Keratinocyte (primary cell): ENCODE results near the gene SCFD2. TPM values are rescaled to one million over a fixed set of nuclear protein-coding genes. Genes with fewer than 3 reads are reported as not detected.

ENCODE experiments used
- DNase-seq: peaks from one replicate; pipeline ENCODE4 v3.0.0-alpha.2; 2011; ENCODE audit warnings: low read depth, missing footprints, low spot score
- FAIRE-seq: peaks from 2 replicates; lab custom pipeline; 2011; peaks lifted over from hg19 to GRCh38; lab: Jason Lieb, UNC
- H2AFZ ChIP-seq: 2 replicates; pipeline ENCODE4 v1.6.0; 2012; ENCODE audit warnings: low read length, control low read depth, inconsistent platforms; ENCODE audit not compliant: control insufficient read depth
- H3K27ac ChIP-seq: 2 replicates; pipeline ENCODE4 v1.5.1; 2011; ENCODE audit warnings: low read length; ENCODE audit not compliant: control insufficient read depth, insufficient read depth
- H3K27me3 ChIP-seq: 3 replicates; pipeline ENCODE4 v1.6.0; 2011; ENCODE audit warnings: low read length; ENCODE audit not compliant: control insufficient read depth, insufficient read depth; ENCODE audit errors: extremely low read depth
- H3K36me3 ChIP-seq, 2 experiments: 2 replicates in 1 of 2; 3 replicates in 1 of 2; pipeline ENCODE4 v1.5.1; 2011; ENCODE audit warnings: low read length in 2 of 2, mild to moderate bottlenecking in 1 of 2; ENCODE audit not compliant: control insufficient read depth in 2 of 2, insufficient read depth in 2 of 2; ENCODE audit errors: extremely low read depth in 1 of 2
- H3K4me1 ChIP-seq: 3 replicates; pipeline ENCODE4 v1.5.1; 2011; ENCODE audit warnings: low read length; ENCODE audit not compliant: control insufficient read depth, insufficient read depth; ENCODE audit errors: extremely low read depth
- H3K4me2 ChIP-seq: 3 replicates; pipeline ENCODE4 v1.6.0; 2011; ENCODE audit warnings: low read depth, low read length; ENCODE audit not compliant: control insufficient read depth, insufficient read depth; ENCODE audit errors: extremely low read depth
- H3K4me3 ChIP-seq, 3 experiments: fragments of 200-600 bp in 1 of 3; sonication (generic) in 1 of 3; 2 replicates in 2 of 3; 3 replicates in 1 of 3; pipeline ENCODE4 v1.5.1; 2011 to 2016; ENCODE audit warnings: low read length in 3 of 3, mild to moderate bottlenecking in 3 of 3, control low read depth in 2 of 3, inconsistent platforms in 1 of 3, low read depth in 1 of 3, mixed read lengths in 1 of 3, mixed run types in 1 of 3, moderate library complexity in 1 of 3; ENCODE audit not compliant: control insufficient read depth in 2 of 3, insufficient read depth in 2 of 3; ENCODE audit errors: extremely low read depth in 1 of 3
- H3K79me2 ChIP-seq: 2 replicates; pipeline ENCODE4 v1.6.0; 2012; ENCODE audit warnings: low read length; ENCODE audit not compliant: control insufficient read depth, insufficient read depth
- H3K9ac ChIP-seq: 3 replicates; pipeline ENCODE4 v1.6.0; 2011; ENCODE audit warnings: low read length; ENCODE audit not compliant: control insufficient read depth, insufficient read depth; ENCODE audit errors: extremely low read depth
- H3K9me1 ChIP-seq: 3 replicates; pipeline ENCODE4 v1.6.0; 2011; ENCODE audit warnings: low read length; ENCODE audit not compliant: control insufficient read depth, insufficient read depth; ENCODE audit errors: extremely low read depth
- H3K9me3 ChIP-seq: 2 replicates; pipeline ENCODE4 v1.5.1; 2012; ENCODE audit warnings: low read depth, low read length; ENCODE audit not compliant: control insufficient read depth
- H4K20me1 ChIP-seq: 3 replicates; pipeline ENCODE4 v1.6.0; 2011; ENCODE audit warnings: low read length; ENCODE audit not compliant: control insufficient read depth, insufficient read depth; ENCODE audit errors: extremely low read depth
- CTCF ChIP-seq, 3 experiments: IDR thresholded peaks in 1 of 3; conservative IDR thresholded peaks in 1 of 3; optimal IDR thresholded peaks in 1 of 3; 2 replicates in 2 of 3; 3 replicates in 1 of 3; pipeline versions ENCODE3 to v1.5.1; 2011; ENCODE audit warnings: low read length in 3 of 3, mild to moderate bottlenecking in 3 of 3, moderate library complexity in 2 of 3, control low read depth in 1 of 3, inconsistent platforms in 1 of 3; ENCODE audit not compliant: insufficient read depth in 2 of 3; ENCODE audit errors: extremely low read depth in 1 of 3
- EZH2 ChIP-seq: IDR thresholded peaks from one replicate; pipeline ENCODE4 v1.6.1; 2012; ENCODE audit warnings: inconsistent platforms, mild to moderate bottlenecking, low read length, moderate library complexity
- dilution Hi-C: fragments of 300-500 bp; cut with MboI; formaldehyde crosslinking; loops from one replicate; pipeline ENCODE4 v1.7.0; 2020; ENCODE audit warnings: low sequenced_read_pairs; ENCODE audit not compliant: extremely low pct_ligation_motif_present
- polyA plus RNA-seq, 5 experiments: library from polyadenylated mRNA; depleted of rRNA in 3 of 5; stranded (reverse) in 3 of 5; stranded (forward) in 1 of 5; unstranded in 1 of 5; fragments of >200 nt; gene quantifications; 1 replicate in 1 of 5; 2 replicates in 3 of 5; 3 replicates in 1 of 5; pipeline versions ENCODE4 v1.2.1 to v1.2.3, GENCODE V29; 2011 to 2012; ENCODE audit warnings: missing spikeins in 2 of 5, low read depth in 1 of 5, low replicate concordance in 1 of 5
- small RNA-seq, 3 experiments: library from RNA; depleted of rRNA; stranded (forward); fragments of <200 nt; gene quantifications; one replicate each; pipeline ENCODE3, GENCODE V24; 2012; ENCODE audit warnings: low read depth in 3 of 3, low replicate concordance in 1 of 3; ENCODE audit not compliant: insufficient read length in 3 of 3

The SCFD2 gene
- polyA plus RNA-seq, 1 donor (not counting 4 experiments of a cell fraction or from before 2014, with no cell fraction given) = 13.9 TPM

GRCh38 chr4:52823702-52824092, 542.2 kb downstream of the SCFD2 start:
- DNase-seq = no peak
- H2AFZ ChIP-seq = no peak overlapping the region
- no peaks in the 10 kb centered on the region for H3K9me1 ChIP-seq
- H3K9me3 ChIP-seq = no peaks in the 10 kb centered on the region
- H3K9ac ChIP-seq = no peak overlapping the region
- peaks cover 23% of the 10 kb centered on the region for H3K4me1 ChIP-seq
- dilution Hi-C loops = no loop called here
- TF ChIP-seq CTCF (optimal IDR thresholded peaks at IDR 0.05 in 1 of 3, IDR thresholded peaks at IDR 0.05 in 1 of 3, conservative IDR thresholded peaks at IDR 0.05 in 1 of 3; ENCODE audit: extremely low read depth in 1 of 3, insufficient read depth in 2 of 3, low read length in 3 of 3) (no peak), EZH2 (no peak)
- no peaks in the 10 kb centered on the region for H4K20me1 ChIP-seq
- H3K4me3 ChIP-seq = no peak overlapping the region
- no peaks in the 10 kb centered on the region for H3K36me3 ChIP-seq
- H3K27ac ChIP-seq = peak overlapping the region; percentile 74
- no peak for FAIRE-seq
- peak overlapping the region; percentile 50 for H3K4me2 ChIP-seq
- no peaks in the 10 kb centered on the region for H3K79me2 ChIP-seq
- no peaks in the 10 kb centered on the region for H3K27me3 ChIP-seq

Small RNA genes within 50 kb of the gene (small RNA-seq; reads per million reads assigned to genes)
- 0 reads per million in 3 experiments for gene RNU6-310P

Other genes starting within 250 kb of the SCFD2 start
- gene FIP1L1, start 11.6 kb upstream of the SCFD2 start, polyA plus RNA-seq = 22.7 to 36.7 TPM (median 23.9 TPM) in 3 replicates
- gene LNX1, start 225.4 kb upstream of the SCFD2 start, polyA plus RNA-seq = 0.17 to 0.32 TPM (median 0.22 TPM) in 3 replicates